OCI-LY3 (cell line): ENCODE data around the gene BRAF.
"Not testable (repeated sequence)": the region's sequence is repeated elsewhere in the genome, so short reads cannot be mapped to it uniquely, and the experiment has no call there.

Source experiments
- H2AFZ ChIP-seq: fragments of 200-600, 300-600 bp; shearing (Covaris generic); 2 replicates; pipeline ENCODE4 v1.6.0; 2014; ENCODE audit warnings: antibody characterized with exemption, low read depth, low read length
- H3K27ac ChIP-seq: fragments of 200-600, 300-600 bp; sonication (generic); 2 replicates; pipeline ENCODE4 v1.5.1; 2014; ENCODE audit warnings: mild to moderate bottlenecking, low read length, moderate library complexity, mixed read lengths
- H3K27me3 ChIP-seq: fragments of 200-600, 300-600 bp; sonication (generic); 2 replicates; pipeline ENCODE4 v1.6.1; 2014; ENCODE audit warnings: low read depth, low read length, mixed read lengths
- H3K36me3 ChIP-seq: fragments of 200-600, 300-600 bp; sonication (generic); replicated peaks from 2 replicates; pipeline ENCODE3; 2014; ENCODE audit warnings: low read depth, low read length, mixed read lengths
- H3K4me1 ChIP-seq: fragments of 300-600, 200-600 bp; sonication (generic); 2 replicates; pipeline ENCODE4 v1.6.1; 2014; ENCODE audit warnings: low read length, mixed read lengths
- H3K4me2 ChIP-seq: fragments of 200-600, 300-600 bp; sonication (generic); 2 replicates; pipeline ENCODE4 v1.6.1; 2014; ENCODE audit warnings: low read length, mixed read lengths
- H3K4me3 ChIP-seq: fragments of 300-600, 200-600 bp; sonication (generic); 2 replicates; pipeline ENCODE4 v1.5.1; 2014; ENCODE audit warnings: antibody characterized with exemption, mild to moderate bottlenecking, low read length, moderate library complexity
- H3K79me2 ChIP-seq: fragments of 300-600, 200-600 bp; shearing (Covaris generic); 2 replicates; pipeline ENCODE4 v1.6.1; 2014; ENCODE audit warnings: mild to moderate bottlenecking, low read length, mixed read lengths
- H3K9ac ChIP-seq: fragments of 300-600, 200-600 bp; shearing (Covaris generic); 2 replicates; pipeline ENCODE4 v1.6.0; 2014; ENCODE audit warnings: mild to moderate bottlenecking, low read length, moderate library complexity
- H3K9me3 ChIP-seq: fragments of 200-600, 300-600 bp; shearing (Covaris generic); 2 replicates; pipeline ENCODE4 v1.6.1; 2014; ENCODE audit warnings: low read length, mixed read lengths; ENCODE audit not compliant: insufficient read depth
- H4K20me1 ChIP-seq: fragments of 200-600, 300-600 bp; sonication (generic); 2 replicates; pipeline ENCODE4 v1.6.1; 2016; ENCODE audit warnings: low read length, mixed read lengths; ENCODE audit not compliant: insufficient read depth
- EZH2phosphoT487 ChIP-seq: fragments of 200-600 bp; shearing (Covaris generic); IDR thresholded peaks from 2 replicates; pipeline ENCODE4 v1.6.1; 2018; ENCODE audit warnings: antibody characterized with exemption, mixed run types, low read depth
- TF ChIP-seq, protein P1 (sequence below): fragments of 200-600, 300-600 bp; sonication (generic); IDR thresholded peaks from 2 replicates; pipeline ENCODE4 v1.5.1; 2014; ENCODE audit warnings: antibody characterized with exemption, low read length, low read depth

The BRAF gene

DNA sequence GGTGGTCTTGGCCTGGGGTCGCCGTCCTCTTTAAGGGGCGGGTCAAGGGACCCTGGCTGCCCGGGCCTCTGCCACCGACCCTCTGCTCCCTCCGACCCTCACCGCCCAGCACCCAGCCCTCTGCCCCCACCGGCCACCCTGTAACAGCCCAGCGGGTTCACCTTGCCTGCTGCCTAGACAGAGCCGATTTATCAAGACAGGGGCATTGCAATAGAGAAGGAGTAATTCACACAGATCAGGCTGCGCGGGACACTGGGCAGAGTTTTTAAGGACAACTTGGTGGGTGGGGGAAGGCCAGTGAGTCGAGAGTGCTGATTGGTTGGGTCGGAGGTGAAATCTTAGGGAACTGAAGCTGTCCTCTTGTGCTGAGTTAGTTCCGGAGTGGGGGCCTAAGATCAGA is 252.8 kb downstream of the BRAF start:
- Histone ChIP-seq H3K4me1 (peaks cover 39% of the 10 kb centered on the region), H3K4me2 (peak overlapping the region; percentile 71), H3K27me3 (no peaks in the 10 kb centered on the region), H3K36me3 (peaks cover 3% of the 10 kb centered on the region), H4K20me1 (no peaks in the 10 kb centered on the region), H3K27ac (no peak overlapping the region), H3K4me3 (peak overlapping the region; percentile 78), H3K9ac (0 out of 2 replicates have a peak overlapping the region, but pooled peaks have one; percentile 28), H2AFZ (peak overlapping the region; percentile 34), H3K9me3 (no peaks in the 10 kb centered on the region), H3K79me2 (no peaks in the 10 kb centered on the region)
- TF ChIP-seq EZH2phosphoT487: no peak
- TF ChIP-seq, protein P1, sequence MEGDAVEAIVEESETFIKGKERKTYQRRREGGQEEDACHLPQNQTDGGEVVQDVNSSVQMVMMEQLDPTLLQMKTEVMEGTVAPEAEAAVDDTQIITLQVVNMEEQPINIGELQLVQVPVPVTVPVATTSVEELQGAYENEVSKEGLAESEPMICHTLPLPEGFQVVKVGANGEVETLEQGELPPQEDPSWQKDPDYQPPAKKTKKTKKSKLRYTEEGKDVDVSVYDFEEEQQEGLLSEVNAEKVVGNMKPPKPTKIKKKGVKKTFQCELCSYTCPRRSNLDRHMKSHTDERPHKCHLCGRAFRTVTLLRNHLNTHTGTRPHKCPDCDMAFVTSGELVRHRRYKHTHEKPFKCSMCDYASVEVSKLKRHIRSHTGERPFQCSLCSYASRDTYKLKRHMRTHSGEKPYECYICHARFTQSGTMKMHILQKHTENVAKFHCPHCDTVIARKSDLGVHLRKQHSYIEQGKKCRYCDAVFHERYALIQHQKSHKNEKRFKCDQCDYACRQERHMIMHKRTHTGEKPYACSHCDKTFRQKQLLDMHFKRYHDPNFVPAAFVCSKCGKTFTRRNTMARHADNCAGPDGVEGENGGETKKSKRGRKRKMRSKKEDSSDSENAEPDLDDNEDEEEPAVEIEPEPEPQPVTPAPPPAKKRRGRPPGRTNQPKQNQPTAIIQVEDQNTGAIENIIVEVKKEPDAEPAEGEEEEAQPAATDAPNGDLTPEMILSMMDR: no peak

DNA sequence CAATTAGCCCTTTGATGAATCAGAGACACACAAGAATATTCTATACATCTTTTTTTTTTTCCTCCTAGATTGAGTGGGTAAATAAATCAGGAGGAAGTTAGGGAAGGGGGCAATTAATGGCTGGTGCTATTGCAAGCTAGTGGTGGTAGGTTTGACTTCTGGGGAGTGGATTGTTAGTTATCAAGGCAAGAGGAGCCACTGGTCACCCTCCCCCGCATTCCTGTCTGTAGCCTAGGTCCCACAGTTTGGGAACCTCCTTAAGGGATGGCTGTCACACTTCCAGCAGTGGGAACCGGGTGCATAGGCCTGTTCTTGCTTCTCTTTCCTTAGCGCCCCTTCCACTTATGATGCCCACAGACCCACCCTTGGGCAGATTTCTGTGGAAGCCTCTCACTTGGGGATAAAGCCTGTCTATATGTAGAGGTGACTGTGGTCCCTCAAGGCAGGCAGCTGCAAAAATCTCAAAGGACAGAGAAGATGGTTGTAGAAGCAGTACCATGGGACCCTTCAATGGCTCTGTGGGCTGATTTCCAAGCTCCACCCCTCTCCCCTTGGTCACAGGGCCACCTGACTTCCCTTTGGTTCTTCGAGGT is 254.3 kb downstream of the BRAF start:
- H2AFZ ChIP-seq: no peak overlapping the region
- no peaks in the 10 kb centered on the region for H3K36me3 ChIP-seq
- no peaks in the 10 kb centered on the region for H4K20me1 ChIP-seq
- H3K79me2 ChIP-seq: no peaks in the 10 kb centered on the region
- peaks cover 24% of the 10 kb centered on the region for H3K4me1 ChIP-seq
- no peaks in the 10 kb centered on the region for H3K9me3 ChIP-seq
- no peak overlapping the region for H3K4me2 ChIP-seq
- H3K9ac ChIP-seq: no peak overlapping the region
- no peak overlapping the region for H3K4me3 ChIP-seq
- TF ChIP-seq EZH2phosphoT487: no peak
- TF ChIP-seq, protein P1: no peak
- no peak overlapping the region for H3K27ac ChIP-seq
- H3K27me3 ChIP-seq: no peaks in the 10 kb centered on the region

DNA sequence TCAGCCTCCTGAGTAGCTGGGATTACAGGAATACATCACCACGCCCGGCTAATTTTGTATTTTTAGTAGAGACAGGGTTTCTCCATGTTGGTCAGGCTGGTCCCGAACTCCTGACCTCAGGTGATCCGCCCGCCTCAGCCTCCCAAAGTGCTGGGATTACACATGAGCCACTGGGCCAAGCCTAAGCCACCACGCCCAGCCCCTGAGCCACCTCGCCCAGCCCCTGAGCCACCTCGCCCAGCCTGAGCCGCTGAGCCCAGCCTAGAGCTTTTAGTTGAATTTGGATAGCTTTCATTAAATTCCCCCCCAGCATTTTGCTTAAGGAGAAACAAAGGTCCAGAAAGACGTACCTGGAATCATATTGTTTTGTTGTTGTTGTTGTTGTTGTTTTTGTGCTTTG is 254.9 kb downstream of the BRAF start:
- not testable (repeated sequence) for H4K20me1 ChIP-seq, H3K27me3 ChIP-seq, H3K9ac ChIP-seq, H3K36me3 ChIP-seq, H3K9me3 ChIP-seq, H3K79me2 ChIP-seq, H3K4me2 ChIP-seq, H3K27ac ChIP-seq, H3K4me3 ChIP-seq, H2AFZ ChIP-seq
- H3K4me1 ChIP-seq: peaks cover 19% of the 10 kb centered on the region

DNA sequence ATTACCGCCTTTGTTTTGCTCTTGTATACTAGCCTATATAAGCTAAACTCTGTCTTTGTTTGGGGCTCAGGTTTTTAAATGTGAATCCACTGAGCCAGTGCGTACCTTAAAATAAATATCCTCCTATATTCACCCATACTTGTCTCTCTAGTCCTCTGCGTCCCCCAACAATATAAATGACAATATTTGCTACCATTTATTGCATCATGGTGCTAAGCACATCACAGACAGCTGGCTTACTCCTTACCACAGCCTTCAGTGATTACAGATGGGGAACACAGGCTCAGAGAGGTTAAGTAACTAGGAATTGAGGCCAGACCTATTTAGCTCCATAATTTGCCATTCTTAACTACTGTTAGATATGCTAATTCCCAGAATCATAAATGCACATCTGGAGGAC is 255.4 kb downstream of the BRAF start:
- H3K4me3 ChIP-seq: no peak overlapping the region
- H3K9me3 ChIP-seq: no peaks in the 10 kb centered on the region
- no peak overlapping the region for H3K27ac ChIP-seq
- H3K79me2 ChIP-seq: no peaks in the 10 kb centered on the region
- H4K20me1 ChIP-seq: no peaks in the 10 kb centered on the region
- H3K4me2 ChIP-seq: no peak overlapping the region
- peaks cover 14% of the 10 kb centered on the region for H3K4me1 ChIP-seq
- no peak for TF ChIP-seq EZH2phosphoT487
- TF ChIP-seq, protein P1: no peak
- no peak overlapping the region for H2AFZ ChIP-seq
- H3K36me3 ChIP-seq: no peaks in the 10 kb centered on the region
- H3K27me3 ChIP-seq: no peaks in the 10 kb centered on the region
- H3K9ac ChIP-seq: no peak overlapping the region
